Astrocyte (in vitro differentiated cells and primary cell): ENCODE data around the gene ELMO1. TPM values are rescaled to one million over a fixed set of nuclear protein-coding genes. Genes with fewer than 3 reads are reported as not detected.
A peak's percentile ranks its signal among the peaks of the same experiment; 100 is the strongest.

ENCODE experiments used
- DNase-seq: peaks from one replicate; pipeline ENCODE4 v3.0.0-alpha.2; 2010; ENCODE audit warnings: low read depth
- FAIRE-seq: peaks from 2 replicates; lab custom pipeline; 2011; peaks lifted over from hg19 to GRCh38; lab: Jason Lieb, UNC
- H2AFZ ChIP-seq: 2 replicates; pipeline ENCODE4 v1.6.0; 2012; ENCODE audit warnings: low read depth, low read length, inconsistent platforms
- H3K27ac ChIP-seq: 2 replicates; pipeline ENCODE4 v1.5.1; 2011; ENCODE audit warnings: low read depth, low read length, inconsistent platforms
- H3K27me3 ChIP-seq: 2 replicates; pipeline ENCODE4 v1.6.0; 2011; ENCODE audit warnings: low read length, inconsistent platforms; ENCODE audit not compliant: insufficient read depth
- H3K36me3 ChIP-seq: 2 replicates; pipeline ENCODE4 v1.5.1; 2011; ENCODE audit warnings: low read length, inconsistent platforms; ENCODE audit not compliant: insufficient read depth
- H3K4me1 ChIP-seq: 2 replicates; pipeline ENCODE4 v1.5.1; 2011; ENCODE audit warnings: low read length, inconsistent platforms; ENCODE audit not compliant: insufficient read depth
- H3K4me2 ChIP-seq: 2 replicates; pipeline ENCODE4 v1.6.0; 2012; ENCODE audit warnings: low read length, inconsistent platforms
- H3K4me3 ChIP-seq: 2 replicates; pipeline ENCODE4 v1.5.1; 2011; ENCODE audit warnings: low read depth, mild to moderate bottlenecking, low read length, inconsistent platforms; ENCODE audit not compliant: insufficient read depth
- H3K79me2 ChIP-seq: 2 replicates; pipeline ENCODE4 v1.6.0; 2012; ENCODE audit warnings: mild to moderate bottlenecking, low read length, inconsistent platforms; ENCODE audit not compliant: insufficient read depth
- H3K9ac ChIP-seq: 2 replicates; pipeline ENCODE4 v1.6.0; 2012; ENCODE audit warnings: mild to moderate bottlenecking, low read length, inconsistent platforms
- H3K9me3 ChIP-seq: 2 replicates; pipeline ENCODE4 v1.5.1; 2012; ENCODE audit warnings: low read depth, mild to moderate bottlenecking, low read length, inconsistent platforms; ENCODE audit not compliant: insufficient read depth
- H4K20me1 ChIP-seq: 2 replicates; pipeline ENCODE4 v1.6.0; 2012; ENCODE audit warnings: low read length, inconsistent platforms; ENCODE audit not compliant: insufficient read depth
- H3K27ac Mint-ChIP-seq: one replicate; pipeline ENCODE4 v1.8.0; 2021; ENCODE audit warnings: mild to moderate bottlenecking, mixed read lengths; ENCODE audit not compliant: unreplicated experiment
- H3K27me3 Mint-ChIP-seq: one replicate; pipeline ENCODE4 v1.8.0; 2021; ENCODE audit warnings: low read depth, mixed read lengths; ENCODE audit not compliant: unreplicated experiment
- H3K36me3 Mint-ChIP-seq: one replicate; pipeline ENCODE4 v1.8.0; 2021; ENCODE audit warnings: low read depth, mixed read lengths; ENCODE audit not compliant: unreplicated experiment
- H3K4me1 Mint-ChIP-seq: one replicate; pipeline ENCODE4 v1.8.0; 2021; ENCODE audit warnings: low read depth, mixed read lengths; ENCODE audit not compliant: unreplicated experiment
- H3K4me3 Mint-ChIP-seq: one replicate; pipeline ENCODE4 v1.8.0; 2021; ENCODE audit warnings: mild to moderate bottlenecking, moderate library complexity, mixed read lengths; ENCODE audit not compliant: unreplicated experiment
- H3K9me3 Mint-ChIP-seq: one replicate; pipeline ENCODE4 v1.8.0; 2021; ENCODE audit warnings: mild to moderate bottlenecking, mixed read lengths; ENCODE audit not compliant: unreplicated experiment
- EZH2 ChIP-seq: IDR thresholded peaks from 2 replicates; pipeline ENCODE4 v1.6.1; 2012; ENCODE audit warnings: mild to moderate bottlenecking, low read length, inconsistent platforms; ENCODE audit not compliant: insufficient read depth
- total RNA-seq: library from RNA; stranded (reverse); gene quantifications from 2 replicates; pipeline ENCODE4 v1.2.1, GENCODE V29; 2021
- TF ChIP-seq, protein P1 (sequence below): IDR thresholded peaks from 2 replicates; pipeline ENCODE4 v1.5.1; 2011; ENCODE audit warnings: low read depth, mild to moderate bottlenecking, inconsistent platforms, low read length, moderate library complexity; ENCODE audit not compliant: insufficient read depth

Gene ELMO1
- total RNA-seq, 1 donor from 2014 or later, result 20.4 TPM

DNA sequence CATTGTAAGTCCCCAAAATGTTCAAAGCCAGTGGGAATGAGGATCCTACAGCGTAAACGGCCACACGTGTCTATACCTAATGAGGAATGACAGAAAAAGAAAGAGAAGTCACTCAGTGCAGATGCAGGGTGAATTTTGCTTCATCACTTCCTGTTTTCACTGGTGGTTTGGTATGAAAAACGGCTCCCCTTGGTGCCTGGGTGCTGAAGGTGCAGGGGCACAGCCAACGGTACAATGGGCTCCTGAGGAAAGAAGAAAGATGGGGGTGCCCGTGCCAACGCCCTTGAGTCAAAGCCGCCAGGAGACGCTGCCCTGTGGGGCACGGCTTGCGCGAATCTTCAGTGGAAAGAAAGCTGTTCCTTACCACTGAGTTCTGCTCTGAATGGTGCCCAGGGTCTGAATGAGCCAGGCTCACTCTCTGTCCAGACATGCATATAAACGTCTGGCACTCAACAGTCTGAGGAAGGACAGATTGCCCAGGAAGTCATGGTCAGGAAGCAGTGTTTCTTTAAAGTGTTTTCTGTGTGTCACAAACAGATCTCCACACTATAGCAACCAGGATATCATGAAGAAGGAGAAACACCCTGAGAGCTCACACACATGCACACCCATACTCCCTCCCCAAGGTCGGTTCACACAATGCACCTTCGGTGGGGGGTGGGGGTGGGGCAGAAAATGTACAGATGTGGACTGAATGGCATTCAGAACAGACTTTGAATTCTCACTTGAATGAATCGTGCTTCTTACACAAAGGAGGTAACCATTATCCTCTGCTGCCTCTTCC, 105.8 kb downstream of the ELMO1 start:
- H3K27ac Mint-ChIP-seq, result peak overlapping the region; percentile 73
- no peaks in the 10 kb centered on the region for H3K27me3 Mint-ChIP-seq
- Histone ChIP-seq H3K9ac (no peak overlapping the region), H3K27me3 (no peaks in the 10 kb centered on the region), H3K27ac (no peak overlapping the region), H4K20me1 (no peaks in the 10 kb centered on the region), H3K36me3 (no peaks in the 10 kb centered on the region), H3K9me3 (no peaks in the 10 kb centered on the region), H3K79me2 (no peaks in the 10 kb centered on the region), H3K4me1 (no peaks in the 10 kb centered on the region), H3K4me3 (no peak overlapping the region), H3K4me2 (no peak overlapping the region), H2AFZ (no peak overlapping the region)
- DNase-seq, result no peak
- H3K4me1 Mint-ChIP-seq, result no peaks in the 10 kb centered on the region
- FAIRE-seq, result no peak
- TF ChIP-seq, protein P1, sequence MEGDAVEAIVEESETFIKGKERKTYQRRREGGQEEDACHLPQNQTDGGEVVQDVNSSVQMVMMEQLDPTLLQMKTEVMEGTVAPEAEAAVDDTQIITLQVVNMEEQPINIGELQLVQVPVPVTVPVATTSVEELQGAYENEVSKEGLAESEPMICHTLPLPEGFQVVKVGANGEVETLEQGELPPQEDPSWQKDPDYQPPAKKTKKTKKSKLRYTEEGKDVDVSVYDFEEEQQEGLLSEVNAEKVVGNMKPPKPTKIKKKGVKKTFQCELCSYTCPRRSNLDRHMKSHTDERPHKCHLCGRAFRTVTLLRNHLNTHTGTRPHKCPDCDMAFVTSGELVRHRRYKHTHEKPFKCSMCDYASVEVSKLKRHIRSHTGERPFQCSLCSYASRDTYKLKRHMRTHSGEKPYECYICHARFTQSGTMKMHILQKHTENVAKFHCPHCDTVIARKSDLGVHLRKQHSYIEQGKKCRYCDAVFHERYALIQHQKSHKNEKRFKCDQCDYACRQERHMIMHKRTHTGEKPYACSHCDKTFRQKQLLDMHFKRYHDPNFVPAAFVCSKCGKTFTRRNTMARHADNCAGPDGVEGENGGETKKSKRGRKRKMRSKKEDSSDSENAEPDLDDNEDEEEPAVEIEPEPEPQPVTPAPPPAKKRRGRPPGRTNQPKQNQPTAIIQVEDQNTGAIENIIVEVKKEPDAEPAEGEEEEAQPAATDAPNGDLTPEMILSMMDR, result no peak
- no peak for TF ChIP-seq EZH2
- H3K4me3 Mint-ChIP-seq, result no peak overlapping the region
- no peaks in the 10 kb centered on the region for H3K9me3 Mint-ChIP-seq
- H3K36me3 Mint-ChIP-seq, result peaks cover 3% of the 10 kb centered on the region

DNA sequence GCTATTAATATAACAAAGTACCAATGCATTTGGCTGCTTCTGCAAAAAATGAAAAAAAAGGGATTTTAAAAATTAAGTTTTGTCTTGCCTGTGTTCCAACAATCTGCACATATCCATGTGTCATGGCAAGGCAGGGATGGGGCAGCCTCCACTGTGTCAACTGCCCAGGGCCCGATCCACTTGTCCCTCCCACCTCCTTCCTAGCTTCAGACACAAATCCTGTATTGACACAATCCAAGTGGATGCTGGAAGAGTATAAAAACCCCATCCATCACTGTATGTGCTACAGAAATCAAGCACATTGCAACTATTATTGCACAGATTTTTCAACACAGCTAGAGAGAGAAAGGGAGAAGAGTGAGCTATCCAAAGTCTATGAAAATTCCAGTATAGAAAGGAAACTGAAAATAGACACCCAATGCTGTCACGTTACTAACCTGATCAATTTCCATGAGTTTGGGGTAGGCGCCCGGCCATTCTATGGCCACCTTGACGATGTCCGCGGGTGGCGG, 106.4 kb downstream of the ELMO1 start:
- Mint-ChIP-seq H3K4me1 (no peaks in the 10 kb centered on the region), H3K4me3 (no peak overlapping the region), H3K9me3 (peaks cover 1% of the 10 kb centered on the region), H3K36me3 (peaks cover 3% of the 10 kb centered on the region), H3K27ac (peak overlapping the region; percentile 73), H3K27me3 (no peaks in the 10 kb centered on the region)
- Histone ChIP-seq H3K36me3 (no peaks in the 10 kb centered on the region), H3K27me3 (no peaks in the 10 kb centered on the region), H2AFZ (no peak overlapping the region), H4K20me1 (no peaks in the 10 kb centered on the region), H3K4me3 (no peak overlapping the region), H3K9ac (no peak overlapping the region), H3K79me2 (no peaks in the 10 kb centered on the region), H3K4me1 (no peaks in the 10 kb centered on the region), H3K9me3 (no peaks in the 10 kb centered on the region), H3K27ac (no peak overlapping the region), H3K4me2 (no peak overlapping the region)
- DNase-seq (no peak), FAIRE-seq (no peak)
- TF ChIP-seq EZH2, result no peak
- TF ChIP-seq, protein P1, result no peak

DNA sequence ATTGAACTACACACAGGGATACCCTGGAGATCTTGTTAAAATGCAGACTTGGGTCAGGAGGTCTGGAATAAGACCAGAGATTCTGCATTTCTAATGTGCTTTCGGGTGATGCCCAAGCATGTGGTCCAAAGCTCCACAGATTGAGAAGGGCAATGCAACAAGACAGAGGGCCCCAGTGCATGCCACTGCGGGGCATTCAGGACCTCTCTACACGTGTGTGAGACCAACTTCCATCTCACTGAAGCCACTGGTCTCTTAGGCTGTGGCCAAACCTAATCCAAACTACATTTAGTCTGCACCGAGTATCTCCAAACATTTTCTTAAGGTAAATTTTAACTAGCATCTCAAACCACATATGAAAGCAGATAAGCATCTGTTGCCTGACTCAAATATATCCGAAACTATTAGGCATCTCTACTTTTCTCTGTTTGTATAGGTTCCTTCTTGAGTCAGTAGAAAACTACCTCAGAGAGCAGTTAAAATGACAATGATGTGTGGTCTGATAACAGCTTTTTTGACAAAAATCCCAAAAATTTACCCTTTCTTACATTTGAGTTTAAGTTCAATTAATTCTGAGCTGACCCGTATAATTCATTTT, 107.5 kb downstream of the ELMO1 start:
- Histone ChIP-seq H3K9me3 (no peaks in the 10 kb centered on the region), H3K4me1 (no peaks in the 10 kb centered on the region), H3K36me3 (no peaks in the 10 kb centered on the region), H3K9ac (no peak overlapping the region), H3K4me2 (no peak overlapping the region), H3K79me2 (no peaks in the 10 kb centered on the region), H3K27ac (no peak overlapping the region), H3K4me3 (no peak overlapping the region), H3K27me3 (no peaks in the 10 kb centered on the region), H2AFZ (no peak overlapping the region), H4K20me1 (no peaks in the 10 kb centered on the region)
- FAIRE-seq (no peak), DNase-seq (no peak)
- TF ChIP-seq EZH2, result no peak
- TF ChIP-seq, protein P1, result no peak
- H3K4me3 Mint-ChIP-seq, result no peak overlapping the region
- H3K27ac Mint-ChIP-seq, result no peak overlapping the region
- peaks cover 3% of the 10 kb centered on the region for H3K9me3 Mint-ChIP-seq
- peaks cover 5% of the 10 kb centered on the region for H3K36me3 Mint-ChIP-seq
- no peaks in the 10 kb centered on the region for H3K27me3 Mint-ChIP-seq
- no peaks in the 10 kb centered on the region for H3K4me1 Mint-ChIP-seq
